ENCODE measurements around the gene SPDYE17. TPM values are rescaled to one million over a fixed set of nuclear protein-coding genes. Genes with fewer than 3 reads are reported as not detected.
"Not testable (repeated sequence)": the region's sequence is repeated elsewhere in the genome, so short reads cannot be mapped to it uniquely, and the experiment has no call there.

The SPDYE17 gene
- total RNA-seq, 1 donor from 2014 or later: not detected

DNA sequence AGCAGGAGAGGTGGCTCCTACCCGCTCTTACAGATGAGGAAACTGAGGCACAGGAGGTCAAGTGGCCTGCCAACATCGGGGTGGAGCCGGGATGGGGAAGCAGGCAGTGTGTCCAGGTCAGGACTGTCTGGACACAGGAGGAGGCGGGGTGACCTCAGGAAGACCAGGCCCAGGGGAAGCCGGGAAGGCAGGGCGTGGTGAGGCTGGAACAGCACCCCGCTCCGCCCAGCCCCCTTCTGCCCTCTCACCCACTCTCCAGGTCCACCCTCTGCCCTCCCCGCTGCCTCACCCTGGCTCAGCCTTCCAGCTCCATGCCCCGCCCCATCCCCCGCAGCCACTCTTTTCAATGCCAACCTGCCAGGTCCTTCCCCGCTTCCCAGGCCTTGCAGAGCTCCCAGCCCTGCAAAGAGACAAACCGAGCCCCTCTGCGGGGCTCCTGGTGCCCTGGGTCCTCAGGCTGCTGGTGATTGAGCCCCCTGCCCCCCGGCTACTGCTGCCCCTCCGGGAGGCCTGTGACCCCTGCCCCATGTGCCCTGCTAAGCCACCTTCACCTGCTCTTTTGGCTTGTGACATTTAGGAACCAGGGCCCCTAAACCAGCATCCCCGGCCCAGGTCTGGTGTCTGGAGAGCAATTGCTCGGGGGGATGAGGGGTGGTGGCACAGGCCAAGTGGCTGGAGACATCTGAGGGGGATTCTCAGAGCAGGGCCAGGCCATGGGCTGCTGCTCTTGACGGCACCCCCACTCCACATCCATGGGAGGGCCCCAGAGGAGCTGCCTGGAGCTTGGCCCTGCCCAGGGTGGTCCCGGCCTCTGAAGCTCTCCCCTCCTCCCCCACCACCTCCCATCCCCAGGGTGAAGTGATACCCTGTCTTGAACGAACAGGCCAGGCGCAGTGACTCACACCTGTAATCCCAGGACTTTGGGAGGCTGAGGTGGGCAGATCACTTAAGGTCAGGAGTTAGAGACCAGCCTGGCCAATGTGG is 25.7 kb downstream of the SPDYE17 start:
- not testable (repeated sequence) for H3K4me3 Mint-ChIP-seq (ENCODE audit: unreplicated experiment); H3K27me3 Mint-ChIP-seq (ENCODE audit: low read depth); H3K27ac Mint-ChIP-seq (ENCODE audit: unreplicated experiment); H3K36me3 Mint-ChIP-seq (ENCODE audit: low read depth); H3K9me3 Mint-ChIP-seq (ENCODE audit: low read depth); H3K4me1 Mint-ChIP-seq (ENCODE audit: low read depth)
- peak; percentile 73 for DNase-seq (ENCODE audit: low spot score)

DNA sequence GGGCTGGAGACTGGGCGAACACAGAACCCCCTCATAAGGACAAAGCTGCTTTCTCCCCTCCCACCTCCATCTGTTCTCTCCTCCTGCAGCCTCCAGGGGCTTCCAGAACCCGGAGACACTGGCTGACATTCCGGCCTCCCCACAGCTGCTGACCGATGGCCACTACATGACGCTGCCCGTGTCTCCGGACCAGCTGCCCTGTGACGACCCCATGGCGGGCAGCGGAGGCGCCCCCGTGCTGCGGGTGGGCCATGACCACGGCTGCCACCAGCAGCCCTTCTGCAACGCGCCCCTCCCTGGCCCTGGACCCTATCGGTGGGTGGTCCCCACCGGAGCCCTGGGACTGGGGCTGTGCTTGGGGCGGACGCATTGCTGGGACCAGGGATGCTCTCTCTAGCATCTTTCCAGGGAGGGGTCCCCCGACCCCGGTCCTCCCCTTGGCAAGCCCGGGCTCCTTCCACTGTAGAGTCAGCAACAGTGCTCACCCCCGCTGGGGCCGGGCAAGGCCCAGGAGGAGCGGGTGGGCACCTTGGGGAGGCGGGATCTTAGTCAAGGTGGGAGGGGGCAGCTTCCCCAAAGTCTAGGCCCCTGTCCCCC is 26.6 kb downstream of the SPDYE17 start:
- not testable (repeated sequence) for H3K4me3 Mint-ChIP-seq (ENCODE audit: unreplicated experiment); H3K4me1 Mint-ChIP-seq (ENCODE audit: low read depth); H3K27ac Mint-ChIP-seq (ENCODE audit: unreplicated experiment); H3K36me3 Mint-ChIP-seq (ENCODE audit: low read depth); H3K9me3 Mint-ChIP-seq (ENCODE audit: low read depth); H3K27me3 Mint-ChIP-seq (ENCODE audit: low read depth)
- DNase-seq (ENCODE audit: low spot score): peak; percentile 79

DNA sequence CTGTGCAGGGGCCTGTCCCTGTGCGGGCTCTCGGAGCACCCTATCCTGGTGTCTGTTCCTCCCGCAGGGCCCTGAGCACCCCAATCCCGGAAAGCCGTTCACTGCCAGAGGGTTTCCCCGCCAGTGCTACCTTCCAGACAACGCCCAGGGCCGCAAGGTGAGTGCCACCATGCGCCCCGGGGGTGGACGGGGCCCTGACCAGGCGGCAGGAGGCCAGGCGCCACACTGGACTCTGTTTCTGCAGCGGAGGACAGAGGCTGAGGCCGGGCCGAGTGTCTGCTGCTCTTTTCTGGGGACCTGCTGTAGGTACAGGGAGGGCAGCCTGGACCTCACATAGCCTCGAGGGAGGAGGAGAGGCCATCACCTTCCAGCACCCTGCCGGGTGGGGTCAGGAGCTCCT is 28.0 kb downstream of the SPDYE17 start:
- H3K27me3 Mint-ChIP-seq (ENCODE audit: low read depth); DNase-seq (ENCODE audit: low spot score); H3K36me3 Mint-ChIP-seq (ENCODE audit: low read depth); H3K4me3 Mint-ChIP-seq (ENCODE audit: unreplicated experiment); H3K4me1 Mint-ChIP-seq (ENCODE audit: low read depth); H3K9me3 Mint-ChIP-seq (ENCODE audit: low read depth); H3K27ac Mint-ChIP-seq (ENCODE audit: unreplicated experiment): not testable (repeated sequence)

DNA sequence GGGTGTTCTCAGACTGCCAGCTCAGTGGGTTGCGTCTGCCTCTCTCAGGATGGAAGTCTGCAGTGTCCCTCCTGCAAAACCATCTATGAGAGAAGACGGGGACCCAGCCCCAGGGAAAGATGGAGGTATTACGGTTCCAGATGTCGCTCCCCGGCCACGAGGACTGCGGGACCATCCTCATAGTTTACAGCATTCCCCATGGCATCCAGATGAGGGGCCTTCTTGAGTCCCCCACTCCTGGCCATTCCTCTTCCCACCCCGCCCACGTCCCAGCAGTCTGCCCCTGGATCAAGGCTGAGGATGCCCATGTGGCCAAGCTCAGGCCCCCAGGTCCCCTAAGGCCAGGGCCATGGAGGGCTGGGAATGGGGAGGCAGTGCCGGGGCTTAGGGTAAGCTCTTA is 28.9 kb downstream of the SPDYE17 start:
- H3K4me1 Mint-ChIP-seq (ENCODE audit: low read depth); H3K27me3 Mint-ChIP-seq (ENCODE audit: low read depth); H3K36me3 Mint-ChIP-seq (ENCODE audit: low read depth); DNase-seq (ENCODE audit: low spot score); H3K9me3 Mint-ChIP-seq (ENCODE audit: low read depth); H3K4me3 Mint-ChIP-seq (ENCODE audit: unreplicated experiment); H3K27ac Mint-ChIP-seq (ENCODE audit: unreplicated experiment): not testable (repeated sequence)

DNA sequence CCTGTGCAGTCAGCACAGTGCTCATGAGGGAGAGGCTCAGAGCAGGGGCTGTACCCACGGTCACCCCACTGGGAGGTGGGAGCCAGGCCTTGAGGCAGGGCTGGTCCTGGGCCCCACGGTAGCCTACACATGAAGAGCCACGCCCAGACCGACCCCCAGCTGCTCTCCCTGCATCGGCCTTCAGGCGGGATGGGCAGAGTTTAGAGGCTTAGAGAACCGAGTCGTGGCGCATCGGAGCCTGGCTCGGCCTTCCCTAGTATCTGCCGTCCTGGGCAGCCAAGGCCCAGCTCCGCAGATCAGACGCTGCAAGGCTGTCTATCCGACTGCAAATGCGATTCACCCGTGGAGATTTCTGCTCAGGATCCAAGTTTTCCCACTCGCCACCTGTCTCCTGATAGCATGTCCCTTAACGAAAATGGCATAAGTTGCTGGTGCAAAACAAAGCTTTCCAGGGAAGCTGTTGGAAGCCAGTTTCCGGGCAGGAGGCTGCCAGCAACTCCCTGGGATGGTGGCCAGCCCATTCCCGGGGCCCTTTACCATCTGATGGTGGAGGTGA is 29.4 kb downstream of the SPDYE17 start:
- H3K27ac Mint-ChIP-seq (ENCODE audit: unreplicated experiment); H3K27me3 Mint-ChIP-seq (ENCODE audit: low read depth): not testable (repeated sequence)

DNA sequence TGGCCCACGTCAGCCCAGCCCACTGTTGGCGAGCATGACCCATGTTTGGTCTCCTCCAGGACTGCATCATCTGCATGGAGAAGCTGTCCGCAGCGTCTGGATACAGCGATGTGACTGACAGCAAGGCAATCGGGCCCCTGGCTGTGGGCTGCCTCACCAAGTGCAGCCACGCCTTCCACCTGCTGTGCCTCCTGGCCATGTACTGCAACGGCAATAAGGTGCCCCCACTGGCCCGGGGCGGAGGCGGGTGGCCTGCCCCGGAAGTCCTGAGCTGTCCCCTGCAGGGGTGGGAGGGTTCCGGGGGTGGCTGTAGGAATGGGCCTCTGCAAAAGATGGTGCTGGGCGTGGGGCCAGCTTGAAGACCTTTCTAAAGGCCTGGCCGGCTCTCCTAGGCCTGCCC is 30.1 kb downstream of the SPDYE17 start:
- H3K27ac Mint-ChIP-seq (ENCODE audit: unreplicated experiment); H3K4me1 Mint-ChIP-seq (ENCODE audit: low read depth); H3K4me3 Mint-ChIP-seq (ENCODE audit: unreplicated experiment); DNase-seq (ENCODE audit: low spot score); H3K36me3 Mint-ChIP-seq (ENCODE audit: low read depth); H3K9me3 Mint-ChIP-seq (ENCODE audit: low read depth); H3K27me3 Mint-ChIP-seq (ENCODE audit: low read depth): not testable (repeated sequence)

More for the DNA sequence above, 29.4 kb downstream of the SPDYE17 start:
- DNase-seq (ENCODE audit: low spot score); H3K4me1 Mint-ChIP-seq (ENCODE audit: low read depth); H3K9me3 Mint-ChIP-seq (ENCODE audit: low read depth); H3K4me3 Mint-ChIP-seq (ENCODE audit: unreplicated experiment); H3K36me3 Mint-ChIP-seq (ENCODE audit: low read depth): not testable (repeated sequence)

DNA sequence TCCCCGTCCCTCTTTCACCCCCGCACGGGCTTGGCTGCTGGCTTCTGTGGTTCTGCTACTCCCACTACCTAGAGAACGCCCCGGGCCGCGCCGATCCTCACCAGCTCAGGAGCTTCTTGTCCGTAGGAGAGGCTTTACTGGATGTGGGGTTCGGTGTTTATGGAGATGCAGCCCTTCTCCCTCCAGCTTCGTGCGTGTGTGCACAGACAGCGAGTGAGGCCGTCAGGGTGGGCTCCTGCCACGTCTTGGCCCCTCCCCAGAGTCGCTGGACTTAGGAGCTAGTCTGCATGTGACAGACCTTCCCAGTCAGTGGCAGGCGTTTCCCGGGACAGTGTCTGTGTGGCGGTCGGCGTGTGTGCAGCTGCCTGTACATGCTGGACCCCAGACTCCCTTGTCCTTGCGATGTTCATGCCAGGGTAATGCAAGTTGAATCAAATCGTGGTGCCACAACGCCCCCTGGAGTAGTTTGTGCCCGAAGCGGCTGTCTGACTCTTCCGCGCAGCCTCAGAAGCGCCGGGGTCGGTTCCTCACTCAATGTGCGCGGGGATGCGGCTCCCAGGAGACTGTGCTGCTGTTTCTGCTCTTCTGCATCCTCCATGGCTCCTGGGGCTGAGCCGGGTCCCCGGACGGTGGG is 32.6 kb downstream of the SPDYE17 start:
- not testable (repeated sequence) for H3K4me1 Mint-ChIP-seq (ENCODE audit: low read depth); H3K9me3 Mint-ChIP-seq (ENCODE audit: low read depth); DNase-seq (ENCODE audit: low spot score); H3K27ac Mint-ChIP-seq (ENCODE audit: unreplicated experiment); H3K4me3 Mint-ChIP-seq (ENCODE audit: unreplicated experiment); H3K36me3 Mint-ChIP-seq (ENCODE audit: low read depth); H3K27me3 Mint-ChIP-seq (ENCODE audit: low read depth)

DNA sequence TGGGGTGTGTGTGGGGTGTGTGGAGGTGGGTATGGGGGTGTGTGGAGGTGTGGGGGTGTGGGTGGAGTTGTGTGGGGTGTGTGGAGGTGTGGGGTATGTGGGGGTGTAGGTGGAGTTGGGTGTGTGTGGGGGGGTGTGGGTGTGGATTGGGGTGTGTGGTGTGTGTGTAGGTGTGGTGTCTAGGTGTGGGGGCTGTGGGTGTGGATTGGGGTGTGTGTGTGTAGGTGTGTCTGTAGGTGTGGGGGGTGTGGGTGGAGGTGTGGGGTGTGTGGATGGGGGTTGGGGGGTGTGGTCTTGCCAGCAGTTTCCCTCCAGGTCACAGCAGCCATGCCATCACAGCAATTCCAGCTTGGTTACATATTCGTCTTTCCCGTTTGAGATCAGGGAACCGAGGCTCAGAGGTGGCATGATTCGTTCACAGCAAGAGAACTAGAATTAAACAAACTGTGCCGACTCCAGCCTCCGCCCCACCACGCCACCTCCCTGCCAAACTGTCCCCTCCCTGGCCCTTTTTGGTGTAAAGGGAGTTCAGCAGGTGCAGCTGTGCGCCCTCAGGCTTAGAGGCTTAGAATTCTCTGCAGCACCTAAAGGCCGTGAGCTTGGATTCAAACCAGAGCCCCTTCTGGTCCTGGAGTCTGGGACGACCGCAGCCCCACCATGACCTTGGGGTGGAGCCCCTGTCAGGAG is 33.3 kb downstream of the SPDYE17 start:
- not testable (repeated sequence) for H3K27me3 Mint-ChIP-seq (ENCODE audit: low read depth); H3K4me3 Mint-ChIP-seq (ENCODE audit: unreplicated experiment); H3K27ac Mint-ChIP-seq (ENCODE audit: unreplicated experiment); DNase-seq (ENCODE audit: low spot score); H3K9me3 Mint-ChIP-seq (ENCODE audit: low read depth); H3K36me3 Mint-ChIP-seq (ENCODE audit: low read depth); H3K4me1 Mint-ChIP-seq (ENCODE audit: low read depth)

DNA sequence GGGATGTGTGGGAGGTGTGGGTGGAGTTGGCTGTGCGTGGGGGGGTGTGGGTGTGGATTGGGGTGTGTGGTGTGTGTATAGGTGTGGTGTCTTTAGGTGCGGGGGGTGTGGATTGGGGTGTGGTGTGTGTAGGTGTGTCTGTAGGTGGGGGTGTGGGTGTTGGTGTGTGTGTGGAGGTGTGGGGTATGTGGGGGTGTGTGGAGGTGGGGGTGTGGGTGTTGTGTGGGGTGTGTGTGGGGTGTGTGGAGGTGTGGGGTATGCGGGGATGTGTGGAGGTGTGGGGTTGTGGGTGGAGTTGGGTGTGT is 33.9 kb downstream of the SPDYE17 start:
- Mint-ChIP-seq H3K4me3 (ENCODE audit: unreplicated experiment) (no peak overlapping the region), H3K27ac (ENCODE audit: unreplicated experiment) (no peak overlapping the region), H3K27me3 (ENCODE audit: low read depth) (no peaks in the 10 kb centered on the region), H3K9me3 (ENCODE audit: low read depth) (no peaks in the 10 kb centered on the region), H3K4me1 (ENCODE audit: low read depth) (no peaks in the 10 kb centered on the region), H3K36me3 (ENCODE audit: low read depth) (no peaks in the 10 kb centered on the region)
- TF ChIP-seq, protein P1, sequence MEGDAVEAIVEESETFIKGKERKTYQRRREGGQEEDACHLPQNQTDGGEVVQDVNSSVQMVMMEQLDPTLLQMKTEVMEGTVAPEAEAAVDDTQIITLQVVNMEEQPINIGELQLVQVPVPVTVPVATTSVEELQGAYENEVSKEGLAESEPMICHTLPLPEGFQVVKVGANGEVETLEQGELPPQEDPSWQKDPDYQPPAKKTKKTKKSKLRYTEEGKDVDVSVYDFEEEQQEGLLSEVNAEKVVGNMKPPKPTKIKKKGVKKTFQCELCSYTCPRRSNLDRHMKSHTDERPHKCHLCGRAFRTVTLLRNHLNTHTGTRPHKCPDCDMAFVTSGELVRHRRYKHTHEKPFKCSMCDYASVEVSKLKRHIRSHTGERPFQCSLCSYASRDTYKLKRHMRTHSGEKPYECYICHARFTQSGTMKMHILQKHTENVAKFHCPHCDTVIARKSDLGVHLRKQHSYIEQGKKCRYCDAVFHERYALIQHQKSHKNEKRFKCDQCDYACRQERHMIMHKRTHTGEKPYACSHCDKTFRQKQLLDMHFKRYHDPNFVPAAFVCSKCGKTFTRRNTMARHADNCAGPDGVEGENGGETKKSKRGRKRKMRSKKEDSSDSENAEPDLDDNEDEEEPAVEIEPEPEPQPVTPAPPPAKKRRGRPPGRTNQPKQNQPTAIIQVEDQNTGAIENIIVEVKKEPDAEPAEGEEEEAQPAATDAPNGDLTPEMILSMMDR (IDR thresholded peaks at IDR 0.05): no peak
- DNase-seq (ENCODE audit: low spot score): no peak

Measured in chondrocyte (in vitro differentiated cells).